AG10803 (cell line): ENCODE measurements around the gene POU6F2.

Source experiments
- DNase-seq: peaks from one replicate; pipeline ENCODE4 v3.0.0; 2010; ENCODE audit warnings: low read depth
- H3K4me3 ChIP-seq: 2 replicates; pipeline ENCODE4 v1.5.1; 2011; ENCODE audit warnings: mild to moderate bottlenecking, low read length, control low read depth
- CTCF ChIP-seq: conservative IDR thresholded peaks from 2 replicates; pipeline ENCODE4 v1.5.1; 2011; ENCODE audit warnings: mild to moderate bottlenecking, low read length, control low read depth, inconsistent platforms

The POU6F2 gene

GRCh38 chr7:39168403-39169098 lies 190.8 kb downstream of the POU6F2 start:
- no peak overlapping the region for H3K4me3 ChIP-seq
- DNase-seq, result no peak
- no peak for TF ChIP-seq CTCF

- no peak for TF ChIP-seq CTCF
- no peak for DNase-seq
- H3K4me3 ChIP-seq, result no peak overlapping the region
These were observed 194.4 kb downstream of the POU6F2 start for GRCh38 chr7:39172137-39172536.

DNA sequence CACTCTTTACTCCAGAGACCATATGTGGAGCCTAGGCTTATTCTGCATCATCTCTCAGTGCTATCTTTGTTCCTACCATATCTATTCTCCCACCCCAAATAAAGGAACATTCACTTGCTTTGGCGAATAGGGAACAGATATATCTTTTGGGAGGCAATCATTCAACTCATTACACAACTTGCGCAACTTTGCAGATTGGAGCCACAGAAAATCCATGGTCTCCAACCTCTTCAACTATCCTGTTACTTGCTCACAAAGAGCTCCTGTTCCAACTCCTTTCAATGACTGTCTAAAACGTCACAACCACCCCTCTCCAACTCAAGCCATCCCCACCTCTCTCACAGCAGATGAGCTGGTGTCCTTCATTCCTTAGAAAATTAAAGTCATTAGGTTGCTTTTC lies 203.7 kb downstream of the POU6F2 start:
- DNase-seq, result no peak
- H3K4me3 ChIP-seq, result no peak overlapping the region
- no peak for TF ChIP-seq CTCF

DNA sequence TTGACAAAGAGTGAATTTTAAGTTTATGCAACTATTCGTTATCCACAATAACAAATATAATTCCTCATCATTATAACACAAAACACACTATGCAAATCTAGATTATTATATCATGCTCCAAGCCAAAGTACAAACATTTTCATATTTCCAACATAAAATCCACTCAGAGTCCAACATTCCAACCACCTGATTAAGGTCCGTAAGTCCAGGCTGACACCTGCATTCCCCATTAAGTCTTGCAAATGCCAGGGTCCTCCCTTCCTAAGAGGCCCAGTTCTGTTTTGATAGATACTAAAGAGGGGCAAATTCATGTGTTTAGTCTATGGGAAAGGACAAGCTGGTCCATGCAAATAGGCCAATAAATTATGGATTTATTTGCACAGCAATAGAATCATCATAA lies 206.1 kb downstream of the POU6F2 start:
- no peak overlapping the region for H3K4me3 ChIP-seq
- TF ChIP-seq CTCF, result no peak
- DNase-seq, result no peak

DNA sequence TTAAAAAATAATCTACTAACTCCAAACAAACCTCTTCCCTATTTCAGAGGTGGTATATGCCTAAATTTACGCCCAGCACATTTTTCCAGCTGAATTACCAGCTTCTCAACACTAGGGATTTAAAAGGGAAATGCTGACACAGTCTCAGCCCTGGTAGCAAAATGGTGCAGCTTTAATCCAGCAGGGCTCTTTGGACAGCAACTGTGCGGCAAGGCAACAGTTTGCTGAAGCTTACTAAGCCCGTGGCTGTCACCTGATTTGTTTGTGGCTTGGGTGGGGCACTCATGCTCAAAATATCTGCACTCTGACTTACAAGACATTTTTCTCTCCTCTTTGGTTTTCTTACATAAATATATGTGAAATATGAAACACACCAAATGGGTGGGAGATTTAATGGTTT lies 206.7 kb downstream of the POU6F2 start:
- DNase-seq, result no peak
- TF ChIP-seq CTCF, result no peak

DNA sequence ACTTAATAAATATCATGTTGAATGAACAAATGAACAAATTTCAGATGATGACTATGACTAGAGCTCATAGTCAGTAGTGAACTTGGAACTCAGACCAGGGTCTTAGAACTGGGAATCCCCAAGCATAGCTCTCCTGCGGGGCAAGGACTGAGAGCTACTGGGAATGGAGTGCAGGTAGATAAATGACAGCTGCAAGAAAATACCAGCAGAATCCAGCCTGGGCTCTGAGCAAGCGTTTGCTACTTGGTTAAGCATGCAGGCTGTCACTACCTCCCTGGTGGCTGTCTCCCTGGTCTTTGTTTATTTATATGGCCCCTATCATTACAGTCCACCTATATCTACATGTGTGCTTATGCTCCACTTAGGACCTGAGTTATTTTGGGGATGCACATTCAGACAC lies 208.4 kb downstream of the POU6F2 start:
- H3K4me3 ChIP-seq, result no peak overlapping the region
- TF ChIP-seq CTCF, result no peak
- DNase-seq, result no peak

More for the DNA sequence above, 206.7 kb downstream of the POU6F2 start:
- no peak overlapping the region for H3K4me3 ChIP-seq

- no peak for DNase-seq
- no peak for TF ChIP-seq CTCF
- no peak overlapping the region for H3K4me3 ChIP-seq
These were observed 209.0 kb downstream of the POU6F2 start for GRCh38 chr7:39186671-39187070.
